Stimulated activated CD4-positive, alpha-beta T cell treated with anti-CD3 and anti-CD28 coated beads, Interleukin-2, amount 100 ng/mL, for 48 hours (primary cell): ENCODE results near the gene FAM83C.
A peak's percentile ranks its signal among the peaks of the same experiment; 100 is the strongest.

ENCODE experiments used
- DNase-seq, 2 donors: peaks; one replicate each; pipeline ENCODE4 v3.0.0-alpha.2; 2020

The FAM83C gene

GRCh38 chr20:35283441-35284266 lies 8.6 kb downstream of the FAM83C start:
- peak in 1 of 2 donors; percentile 24 for DNase-seq

- DNase-seq: no peak
Observed at GRCh38 chr20:35281506-35282101, 10.6 kb downstream of the FAM83C start.

- no peak for DNase-seq
Observed at GRCh38 chr20:35280523-35280922, 11.7 kb downstream of the FAM83C start.

- no peak for DNase-seq
Observed at GRCh38 chr20:35279533-35280174, 12.6 kb downstream of the FAM83C start.

GRCh38 chr20:35279040-35279439 lies 13.2 kb downstream of the FAM83C start:
- DNase-seq: no peak

- DNase-seq: peak; percentile 82 to 87
Observed at GRCh38 chr20:35277531-35278395, 14.5 kb downstream of the FAM83C start, which contains the start of gene MMP24OS. Gene MMP24OS (minus strand): TSS chr20:35278122. CDS start chr20:35277929, 193 bp downstream.

- no peak for DNase-seq
Observed at GRCh38 chr20:35277127-35277526, 15.1 kb downstream of the FAM83C start.

- DNase-seq: no peak
Observed at GRCh38 chr20:35276408-35276807, 15.8 kb downstream of the FAM83C start.

GRCh38 chr20:35275741-35276251 lies 16.4 kb downstream of the FAM83C start:
- no peak for DNase-seq

- DNase-seq: no peak
Observed at GRCh38 chr20:35274172-35275092, 17.8 kb downstream of the FAM83C start.

GRCh38 chr20:35273449-35274171 lies 18.6 kb downstream of the FAM83C start:
- DNase-seq: no peak

GRCh38 chr20:35271904-35272303 lies 20.3 kb downstream of the FAM83C start:
- DNase-seq: no peak

- DNase-seq: no peak
Observed at GRCh38 chr20:35271073-35271882, 20.9 kb downstream of the FAM83C start.

GRCh38 chr20:35270021-35270902 lies 22.0 kb downstream of the FAM83C start:
- no peak for DNase-seq

GRCh38 chr20:35269055-35269781 lies 23.0 kb downstream of the FAM83C start:
- peak; percentile 34 to 44 for DNase-seq

- DNase-seq: no peak
Observed at GRCh38 chr20:35267092-35267491, 25.1 kb downstream of the FAM83C start.

- DNase-seq: no peak
Observed at GRCh38 chr20:35264755-35265154, 27.5 kb downstream of the FAM83C start.
